OCI-LY7 (cell line): ENCODE results near the gene HRK.

Experiments used
- CTCF ChIP-seq: fragments of 200-600 bp; sonication (generic); conservative IDR thresholded peaks from 2 replicates; pipeline ENCODE4 v1.5.1; 2014; ENCODE audit warnings: mild to moderate bottlenecking, antibody characterized with exemption, low read length, moderate library complexity, mixed read lengths
- EZH2phosphoT487 ChIP-seq: fragments of 200-600 bp; sonication (generic); IDR thresholded peaks from 2 replicates; pipeline ENCODE4 v1.6.1; 2018; ENCODE audit warnings: low read depth, borderline replicate concordance, mild to moderate bottlenecking, mixed run types, antibody characterized with exemption, low read length, moderate library complexity, mixed read lengths

GRCh38 chr12:116807546-116807945, 73.7 kb downstream of the HRK start:
- TF ChIP-seq CTCF, result no peak
- TF ChIP-seq EZH2phosphoT487, result no peak
